Measurements from ENCODE around the gene HOXA11.

The HOXA11 gene

GRCh38 chr7:27144781-27145164 is 40.3 kb downstream of the HOXA11 start:
- DNase-seq: no peak

GRCh38 chr7:27143950-27144780 is 40.9 kb downstream of the HOXA11 start:
- DNase-seq: no peak

- no peak for DNase-seq
These were observed 41.7 kb downstream of the HOXA11 start, which contains the start of gene HOXA5 for GRCh38 chr7:27143023-27143949. HOXA5 (minus strand) TSS chr7:27143681; CDS start chr7:27143607, 74 bp downstream.

- no peak for DNase-seq
These were observed 42.4 kb downstream of the HOXA11 start for GRCh38 chr7:27142580-27143022.

- no peak for DNase-seq
These were observed 43.0 kb downstream of the HOXA11 start for GRCh38 chr7:27141923-27142579.

GRCh38 chr7:27141137-27141922 is 43.7 kb downstream of the HOXA11 start:
- no peak for DNase-seq

GRCh38 chr7:27140126-27140857 is 44.7 kb downstream of the HOXA11 start:
- no peak for DNase-seq

- no peak for DNase-seq
These were observed 45.5 kb downstream of the HOXA11 start for GRCh38 chr7:27139334-27140125.

GRCh38 chr7:27138985-27139333 is 46.1 kb downstream of the HOXA11 start:
- no peak for DNase-seq

GRCh38 chr7:27138472-27138871 is 46.6 kb downstream of the HOXA11 start:
- no peak for DNase-seq

GRCh38 chr7:27137640-27138315 is 47.3 kb downstream of the HOXA11 start:
- no peak for DNase-seq

- no peak for DNase-seq
These were observed 50.6 kb downstream of the HOXA11 start for GRCh38 chr7:27134392-27134791.

GRCh38 chr7:27133409-27134231 is 51.4 kb downstream of the HOXA11 start:
- no peak for DNase-seq

GRCh38 chr7:27132978-27133377 is 52.1 kb downstream of the HOXA11 start:
- DNase-seq: no peak

- DNase-seq: no peak
These were observed 52.8 kb downstream of the HOXA11 start for GRCh38 chr7:27132214-27132613.

GRCh38 chr7:27131390-27131819 is 53.6 kb downstream of the HOXA11 start:
- no peak for DNase-seq

Measured in NCI-H187 treated with DMSO at 0.1 percent for 48 hours (cell line).